SU-DHL-6 (cell line): ENCODE measurements around the gene SMIM43.

Experiments used
- CTCF ChIP-seq: fragments of 200-600 bp; sonication (generic); IDR thresholded peaks from one replicate; pipeline ENCODE4 v1.5.1; 2017; ENCODE audit warnings: antibody characterized with exemption, mild to moderate bottlenecking, low read length, moderate library complexity; ENCODE audit not compliant: insufficient read depth, poor library complexity, severe bottlenecking
- EZH2phosphoT487 ChIP-seq: fragments of 200-600 bp; sonication (generic), shearing (Covaris generic); conservative IDR thresholded peaks from 2 replicates; pipeline ENCODE4 v1.6.1; 2018; ENCODE audit warnings: mild to moderate bottlenecking, antibody characterized with exemption, low read length, moderate library complexity, mixed read lengths

- TF ChIP-seq CTCF (no peak), EZH2phosphoT487 (no peak)
These were observed 41.4 kb upstream of the SMIM43 start for GRCh38 chr4:121806411-121806810.
